Hypothalamus (tissue), 51 donors: ENCODE measurements around the gene PARD3B.
A peak's percentile ranks its signal among the peaks of the same experiment; 100 is the strongest.

ENCODE experiments used
- DNase-seq, 51 donors: peaks; one replicate each; lab custom pipeline; 2025; lab: John Stamatoyannopoulos, UW

PARD3B gene, protein sequence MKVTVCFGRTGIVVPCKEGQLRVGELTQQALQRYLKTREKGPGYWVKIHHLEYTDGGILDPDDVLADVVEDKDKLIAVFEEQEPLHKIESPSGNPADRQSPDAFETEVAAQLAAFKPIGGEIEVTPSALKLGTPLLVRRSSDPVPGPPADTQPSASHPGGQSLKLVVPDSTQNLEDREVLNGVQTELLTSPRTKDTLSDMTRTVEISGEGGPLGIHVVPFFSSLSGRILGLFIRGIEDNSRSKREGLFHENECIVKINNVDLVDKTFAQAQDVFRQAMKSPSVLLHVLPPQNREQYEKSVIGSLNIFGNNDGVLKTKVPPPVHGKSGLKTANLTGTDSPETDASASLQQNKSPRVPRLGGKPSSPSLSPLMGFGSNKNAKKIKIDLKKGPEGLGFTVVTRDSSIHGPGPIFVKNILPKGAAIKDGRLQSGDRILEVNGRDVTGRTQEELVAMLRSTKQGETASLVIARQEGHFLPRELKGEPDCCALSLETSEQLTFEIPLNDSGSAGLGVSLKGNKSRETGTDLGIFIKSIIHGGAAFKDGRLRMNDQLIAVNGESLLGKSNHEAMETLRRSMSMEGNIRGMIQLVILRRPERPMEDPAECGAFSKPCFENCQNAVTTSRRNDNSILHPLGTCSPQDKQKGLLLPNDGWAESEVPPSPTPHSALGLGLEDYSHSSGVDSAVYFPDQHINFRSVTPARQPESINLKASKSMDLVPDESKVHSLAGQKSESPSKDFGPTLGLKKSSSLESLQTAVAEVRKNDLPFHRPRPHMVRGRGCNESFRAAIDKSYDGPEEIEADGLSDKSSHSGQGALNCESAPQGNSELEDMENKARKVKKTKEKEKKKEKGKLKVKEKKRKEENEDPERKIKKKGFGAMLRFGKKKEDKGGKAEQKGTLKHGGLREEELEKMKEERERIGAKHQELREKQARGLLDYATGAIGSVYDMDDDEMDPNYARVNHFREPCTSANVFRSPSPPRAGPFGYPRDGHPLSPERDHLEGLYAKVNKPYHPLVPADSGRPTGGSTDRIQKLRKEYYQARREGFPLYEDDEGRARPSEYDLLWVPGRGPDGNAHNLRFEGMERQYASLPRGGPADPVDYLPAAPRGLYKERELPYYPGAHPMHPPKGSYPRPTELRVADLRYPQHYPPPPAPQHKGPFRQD (N-terminal part only)

DNA sequence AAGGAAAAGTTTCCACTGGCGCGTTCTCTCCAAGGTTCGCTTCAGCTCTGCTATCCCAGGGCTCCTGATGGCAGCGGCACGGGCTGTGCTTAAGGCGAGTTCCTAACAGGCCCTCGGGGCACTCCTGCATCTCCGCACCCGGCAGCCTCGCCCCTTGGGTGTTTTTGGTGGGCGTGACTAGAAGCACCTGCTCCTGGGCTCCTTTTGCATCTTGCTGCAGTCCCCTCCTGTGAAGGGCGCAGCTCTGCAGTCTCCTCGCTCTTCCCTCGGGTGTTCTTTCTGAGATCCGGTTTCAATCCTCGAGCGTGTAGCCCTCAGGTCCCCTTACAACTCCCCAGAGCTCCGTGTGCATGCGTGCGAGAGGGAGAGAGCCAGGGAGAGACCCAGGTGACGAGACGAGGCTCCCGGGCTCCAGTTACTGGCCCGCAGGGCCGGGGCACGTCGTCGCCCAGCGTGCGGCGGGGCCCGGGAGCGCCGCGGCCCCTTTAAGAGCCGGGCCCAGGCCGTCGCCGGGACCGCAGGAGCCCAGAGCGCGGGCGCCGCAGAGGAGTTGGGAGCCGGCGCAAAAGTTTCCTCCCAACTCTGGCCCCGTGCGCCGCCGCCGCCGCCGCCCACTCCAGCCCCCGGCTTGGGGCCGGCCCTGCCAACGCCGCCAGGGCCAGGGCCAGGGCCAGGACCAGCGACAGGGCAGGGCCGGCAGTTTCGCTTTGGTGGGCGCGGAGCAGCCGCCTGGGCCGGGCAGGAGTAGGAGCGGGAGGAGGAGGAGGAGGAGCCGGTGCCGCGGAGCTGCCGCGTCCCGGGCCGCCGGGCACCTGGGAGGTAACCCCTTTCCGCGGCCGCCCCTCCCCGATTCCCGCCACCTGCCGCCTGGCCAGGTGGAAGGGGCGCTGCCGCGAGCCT lies at the start of gene PARD3B:
Gene PARD3B (plus strand): TSS at position 515 of the 900 bp plus-strand sequence. CDS start 525 bp downstream, outside the sequence.
- peak in 34 of 51 donors; percentile 11 to 63 (median 36) for DNase-seq

DNA sequence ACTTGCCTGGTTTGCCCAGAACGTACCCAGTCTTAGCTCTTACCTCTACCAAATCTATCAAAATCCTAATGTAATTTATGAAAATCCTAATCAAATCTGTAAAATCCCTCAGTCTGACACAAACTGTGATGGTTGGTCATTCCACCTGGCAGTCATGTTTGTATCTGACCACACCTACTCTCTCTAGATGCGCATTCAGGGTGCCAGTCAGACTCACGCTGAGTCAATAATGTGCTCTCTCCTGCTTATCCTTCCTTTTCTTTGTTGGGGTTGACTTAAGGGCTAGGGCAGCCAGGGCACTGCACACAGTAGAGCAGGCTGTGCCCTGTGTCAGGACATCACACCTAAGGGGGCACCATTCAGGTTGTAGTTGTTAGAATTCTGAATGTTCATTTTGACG lies 48.5 kb upstream of the PARD3B start:
- no peak for DNase-seq

DNA sequence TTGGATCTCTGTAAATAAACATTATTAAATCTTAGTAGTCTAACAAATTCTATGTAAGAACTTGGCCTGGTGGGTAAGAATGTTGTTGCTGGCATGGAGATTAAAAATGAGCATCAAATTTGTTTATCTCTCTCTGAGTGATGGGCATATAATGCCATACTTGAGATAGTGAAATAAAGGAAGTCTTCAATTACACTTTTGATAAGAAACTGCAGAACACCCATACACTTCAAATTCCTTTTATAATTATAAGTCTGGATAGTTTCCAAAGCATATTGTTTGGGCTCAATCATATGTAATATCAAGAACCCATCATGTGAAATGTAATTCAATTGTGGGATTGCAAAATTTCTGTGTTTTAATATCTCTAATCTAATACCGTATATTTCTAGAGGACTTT lies 47.4 kb upstream of the PARD3B start:
- no peak for DNase-seq

DNA sequence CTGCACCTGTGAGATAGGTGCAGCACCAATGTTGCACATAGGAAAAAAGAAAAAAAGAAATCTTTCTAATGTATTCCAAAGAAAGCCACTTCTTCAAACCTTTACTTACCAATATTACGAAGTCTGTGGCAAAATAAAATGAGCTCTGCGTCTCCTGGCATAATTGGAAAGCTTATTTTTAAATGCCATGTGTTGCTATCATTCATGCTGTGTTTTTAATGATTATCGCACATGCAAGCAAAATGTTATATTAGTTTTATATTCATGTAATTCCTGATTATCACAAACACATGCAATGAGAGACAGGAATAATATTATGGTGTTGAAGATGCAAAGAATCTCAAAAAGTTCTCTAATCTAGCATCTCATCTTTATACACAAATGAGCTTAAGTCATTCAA lies 47.0 kb upstream of the PARD3B start:
- no peak for DNase-seq

DNA sequence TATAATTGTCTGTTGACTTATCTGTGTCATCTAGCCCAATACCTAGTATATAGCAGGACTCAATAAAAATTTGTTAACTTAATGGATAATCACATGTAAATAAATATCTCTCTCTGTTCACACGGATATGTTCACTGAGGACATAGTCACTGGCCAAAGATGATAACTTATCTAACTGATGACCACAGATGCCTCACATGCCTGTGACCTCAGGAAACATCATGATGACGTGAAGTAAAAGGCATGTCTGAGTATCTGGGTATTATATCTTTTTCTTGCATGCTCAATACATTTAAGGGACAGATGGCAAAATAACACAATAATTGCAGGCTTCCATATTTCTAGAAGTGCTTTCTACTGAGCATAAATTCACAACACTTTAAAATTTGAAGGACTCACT lies 41.4 kb upstream of the PARD3B start:
- DNase-seq, result no peak

DNA sequence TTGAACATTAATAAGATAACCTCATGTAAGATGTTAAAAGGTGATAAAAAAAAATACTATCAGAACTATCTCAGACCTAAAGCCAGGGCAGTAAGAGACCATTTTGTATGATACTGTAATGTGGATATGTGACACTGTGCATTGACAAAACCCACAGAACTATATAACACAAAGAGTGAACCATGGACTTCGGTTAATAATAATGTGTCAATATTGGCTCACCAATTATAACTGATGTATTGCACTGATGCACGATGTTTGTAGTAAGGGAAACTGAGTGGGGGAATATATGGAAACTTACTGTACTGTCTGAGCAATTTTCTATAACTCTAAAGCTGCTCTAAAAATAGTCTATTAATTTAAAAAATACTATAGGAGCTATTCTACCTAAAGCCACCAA lies 40.7 kb upstream of the PARD3B start:
- no peak for DNase-seq

DNA sequence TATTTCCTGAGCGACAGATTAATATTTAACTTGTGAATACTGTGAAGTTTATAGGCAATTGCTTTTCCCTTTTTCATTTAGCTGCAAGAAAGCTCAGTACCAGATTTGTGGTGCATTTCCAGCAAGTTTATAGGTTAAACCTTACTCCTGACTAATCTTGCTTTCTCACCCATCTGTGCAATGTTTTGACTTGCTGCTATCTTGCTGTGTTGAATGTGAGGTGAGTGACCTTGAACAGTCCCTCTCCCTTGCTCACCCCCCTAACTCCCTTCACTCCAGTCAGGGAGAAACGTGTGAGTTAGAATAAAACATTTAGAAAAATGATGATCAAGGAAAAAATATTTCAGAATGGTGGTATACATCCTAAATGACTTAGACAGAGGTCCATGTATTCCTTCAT lies 39.8 kb upstream of the PARD3B start:
- no peak for DNase-seq

DNA sequence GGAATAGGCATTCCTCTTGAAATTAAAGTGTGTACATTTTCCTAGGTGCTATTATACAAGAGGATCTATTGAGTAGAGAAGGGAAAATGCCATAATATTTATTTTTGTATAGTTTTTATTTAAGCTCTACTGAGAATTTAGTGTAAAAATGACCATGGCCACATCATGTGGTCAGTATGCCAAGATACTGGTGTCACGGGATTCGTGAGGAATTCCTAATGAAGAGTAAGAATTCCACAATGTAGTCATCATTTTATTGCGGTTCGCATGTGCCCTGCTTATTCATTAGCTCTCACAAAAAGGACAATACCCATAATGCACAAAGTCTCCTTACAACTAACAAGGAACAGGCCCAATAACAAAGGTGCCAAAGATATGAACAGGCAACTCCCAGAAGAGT lies 39.3 kb upstream of the PARD3B start:
- DNase-seq, result no peak

DNA sequence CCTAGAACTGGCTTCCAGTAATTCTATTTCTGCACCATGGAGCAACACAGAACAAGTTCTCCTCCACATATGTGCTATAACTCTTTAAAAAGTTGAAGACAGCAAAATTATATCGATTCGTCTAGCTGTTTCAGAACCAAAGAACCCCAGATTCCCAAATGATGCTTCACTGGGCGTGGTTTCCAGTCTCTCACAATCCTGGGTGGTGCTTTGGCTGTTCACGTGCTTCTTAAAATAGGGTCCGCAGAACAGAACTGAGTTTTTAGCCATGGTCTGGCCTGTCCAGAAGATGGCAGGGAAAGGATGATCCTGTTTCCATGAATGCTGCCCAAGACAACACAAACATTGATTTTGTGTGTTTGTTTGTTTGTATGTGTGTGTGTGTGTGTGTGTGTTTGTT lies 37.6 kb upstream of the PARD3B start:
- no peak for DNase-seq

DNA sequence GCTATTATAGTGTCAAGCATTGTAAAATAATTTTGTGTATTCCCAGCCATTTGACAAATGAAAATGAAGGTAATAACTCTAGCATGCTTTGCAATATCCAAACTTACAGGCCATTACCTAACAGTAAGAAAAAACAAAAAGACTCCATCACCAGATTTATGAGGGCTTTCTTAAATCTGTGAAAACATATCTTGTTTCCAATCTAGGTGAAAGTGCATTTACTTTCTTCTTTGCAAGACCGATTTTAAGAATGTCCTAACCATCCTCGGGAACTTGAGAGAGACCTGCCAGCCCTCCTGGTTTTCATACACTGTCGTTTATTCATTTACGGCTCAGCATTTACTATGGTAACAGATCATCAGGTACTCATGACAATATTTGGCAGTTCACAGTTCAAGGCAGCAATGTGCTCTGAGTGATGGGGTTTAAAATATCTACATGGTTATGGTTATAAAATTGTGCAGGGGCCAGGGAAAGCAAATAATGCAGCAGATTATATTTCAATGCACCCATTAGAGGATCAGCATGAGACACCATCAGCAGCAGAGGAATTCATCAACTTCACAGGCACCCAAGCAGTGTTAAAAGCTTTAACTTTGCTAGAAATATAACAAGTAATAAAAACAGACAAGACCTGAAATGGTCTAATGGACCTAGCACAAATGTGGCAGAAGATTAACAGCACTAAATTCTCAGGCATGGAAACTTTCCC lies 34.4 kb upstream of the PARD3B start:
- DNase-seq, result no peak

DNA sequence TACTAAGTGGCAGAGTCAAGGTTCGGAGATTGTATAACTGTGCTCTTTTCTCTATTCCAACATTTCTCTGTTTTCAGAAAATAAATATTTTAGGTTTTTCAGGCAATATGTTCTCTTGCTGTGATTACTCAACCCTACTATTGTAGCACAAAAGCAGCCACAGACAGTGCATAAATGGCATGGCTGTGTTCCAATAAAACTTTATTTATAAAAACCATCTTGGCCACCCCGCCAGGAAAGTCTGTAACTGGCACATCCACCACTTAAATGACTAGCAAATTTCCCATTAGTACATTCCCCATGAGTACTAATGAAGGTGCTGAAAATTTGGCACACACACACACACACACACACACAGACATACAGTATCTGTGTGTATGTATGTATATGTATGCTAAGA lies 30.8 kb upstream of the PARD3B start:
- no peak for DNase-seq

DNA sequence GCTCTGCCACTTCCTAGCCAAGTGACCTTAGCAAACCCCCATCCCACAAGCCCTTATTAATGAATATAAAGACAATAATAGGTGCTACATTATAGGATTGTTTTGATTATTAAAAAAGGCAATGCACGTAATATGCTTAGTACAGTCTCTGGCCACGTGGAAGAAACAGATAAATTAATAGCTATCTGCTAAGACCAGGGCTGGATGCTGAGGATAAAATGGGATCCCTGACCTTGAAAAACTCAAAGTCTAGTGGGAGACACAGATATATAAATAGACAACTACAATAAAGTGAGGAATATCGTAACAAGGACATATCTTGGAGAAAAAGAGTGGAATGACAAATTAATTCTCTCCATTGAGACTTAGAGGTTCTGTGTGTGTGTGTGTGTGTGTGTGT lies 29.9 kb upstream of the PARD3B start:
- DNase-seq, result no peak

DNA sequence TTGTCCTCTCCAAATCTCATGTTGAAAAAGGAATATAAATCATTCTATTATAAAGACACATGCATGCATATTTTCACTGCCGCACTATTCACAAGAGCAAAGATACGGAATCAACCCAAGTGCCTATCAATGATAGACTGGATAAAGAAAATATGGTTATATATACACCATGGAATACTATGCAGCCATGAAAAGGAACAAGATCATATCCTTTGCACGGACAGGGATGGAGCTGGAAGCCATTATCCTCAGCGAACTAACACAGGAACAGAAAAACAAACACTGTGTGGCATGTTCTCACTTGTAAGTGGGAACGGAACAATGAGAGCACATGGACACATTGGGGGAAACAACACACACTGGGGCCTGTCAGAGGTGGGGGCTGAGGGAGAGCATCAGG lies 28.1 kb upstream of the PARD3B start:
- DNase-seq, result no peak

DNA sequence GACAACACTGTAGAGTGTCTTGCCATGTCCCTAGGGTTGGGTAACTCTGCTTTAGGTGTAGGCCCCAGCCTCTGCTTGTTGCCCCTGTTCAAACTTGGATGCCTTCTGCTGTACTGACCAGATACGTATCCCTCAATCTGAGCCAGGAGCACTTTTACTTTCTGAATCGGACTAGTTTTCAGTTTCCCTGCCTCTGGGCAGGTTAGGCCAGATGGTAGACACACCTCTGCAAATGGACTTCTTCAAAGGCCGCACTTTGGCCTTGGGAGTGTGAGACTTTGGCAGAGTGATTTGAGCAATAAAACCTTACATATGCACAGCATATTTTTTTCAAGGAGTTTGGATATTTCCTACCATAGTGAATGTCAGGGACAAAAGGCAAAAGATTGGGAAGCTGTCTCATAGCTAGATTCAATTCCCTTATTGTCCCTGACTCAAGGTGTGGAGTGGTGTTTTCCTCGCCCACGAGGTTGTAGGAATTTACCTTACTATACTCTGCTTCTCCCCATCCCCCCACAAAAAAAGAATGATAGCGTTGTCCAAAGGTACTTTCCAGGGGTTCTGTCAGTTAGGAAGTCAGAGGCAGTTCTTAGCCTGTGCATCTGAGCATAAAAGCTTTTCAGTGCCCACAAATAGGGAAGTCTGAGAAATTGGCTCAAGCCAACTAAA lies 15.3 kb upstream of the PARD3B start:
- no peak for DNase-seq

DNA sequence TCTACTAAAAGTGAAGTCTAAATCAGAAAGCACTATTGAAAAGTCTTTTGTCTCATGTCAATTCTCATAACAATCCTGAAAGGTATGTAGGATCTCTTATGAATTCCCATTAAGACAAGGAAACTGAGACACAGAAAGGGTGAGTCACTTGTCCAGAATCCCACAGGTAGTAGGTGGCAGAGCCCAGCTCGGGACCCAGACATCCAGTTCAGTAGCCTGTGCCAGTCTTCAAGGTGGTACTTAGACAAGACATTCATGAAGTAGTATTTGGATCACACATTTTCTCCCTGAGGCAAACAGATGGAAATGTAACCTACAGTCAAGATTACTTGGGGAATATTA lies 14.8 kb upstream of the PARD3B start:
- no peak for DNase-seq

DNA sequence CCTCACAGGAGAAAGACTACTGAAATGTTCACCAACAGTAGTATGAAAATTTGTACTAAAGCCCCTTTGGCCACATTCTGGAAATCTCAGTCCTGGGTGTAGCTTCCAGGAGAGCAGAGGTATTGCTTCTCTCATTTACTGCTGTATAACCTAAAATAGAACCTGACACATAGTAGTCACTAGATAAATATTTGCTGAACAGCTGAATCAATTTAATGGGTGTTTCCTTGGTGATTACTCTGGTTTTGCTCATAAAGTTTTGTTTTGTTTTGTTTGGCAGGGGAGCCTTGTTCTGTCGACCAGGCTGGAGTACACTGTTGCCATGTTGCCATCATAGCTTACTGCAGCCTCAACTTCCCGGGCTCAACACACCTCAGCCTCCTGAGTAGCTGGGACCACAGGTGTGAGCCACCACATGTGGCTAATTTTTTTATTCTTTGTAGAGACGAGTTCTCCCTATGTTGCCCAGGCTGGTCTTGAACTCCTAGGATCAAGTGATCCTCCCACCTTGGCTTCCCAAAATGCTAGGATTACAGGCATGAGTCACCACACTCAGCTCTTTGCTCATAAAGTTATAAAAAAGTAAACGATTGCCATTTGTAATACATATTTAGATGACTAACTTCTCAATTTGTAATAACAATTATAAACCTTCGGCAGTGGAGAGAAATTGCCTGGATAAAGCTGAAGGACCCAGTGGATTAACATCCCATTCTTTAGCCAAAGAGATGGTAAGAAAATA lies 11.5 kb upstream of the PARD3B start:
- DNase-seq, result no peak

DNA sequence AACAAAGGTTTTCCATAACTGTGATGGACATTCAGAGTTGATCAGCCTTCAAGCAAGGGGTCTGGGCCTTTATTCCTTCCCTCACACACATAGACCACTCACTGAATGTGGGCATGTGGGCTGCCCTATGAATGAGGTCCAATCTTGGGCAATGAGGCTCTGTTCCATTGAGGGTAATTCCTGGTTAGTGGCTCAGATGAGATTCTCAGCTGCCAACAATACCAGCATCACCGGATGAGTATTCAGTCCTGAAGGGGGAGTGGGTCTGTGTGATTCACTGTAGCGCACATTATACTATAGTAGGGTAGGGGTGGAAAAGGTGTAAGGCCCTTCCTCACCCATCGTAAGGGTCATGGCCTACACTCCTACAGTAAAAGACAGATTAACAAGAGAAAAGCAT lies 9.9 kb upstream of the PARD3B start:
- no peak for DNase-seq

DNA sequence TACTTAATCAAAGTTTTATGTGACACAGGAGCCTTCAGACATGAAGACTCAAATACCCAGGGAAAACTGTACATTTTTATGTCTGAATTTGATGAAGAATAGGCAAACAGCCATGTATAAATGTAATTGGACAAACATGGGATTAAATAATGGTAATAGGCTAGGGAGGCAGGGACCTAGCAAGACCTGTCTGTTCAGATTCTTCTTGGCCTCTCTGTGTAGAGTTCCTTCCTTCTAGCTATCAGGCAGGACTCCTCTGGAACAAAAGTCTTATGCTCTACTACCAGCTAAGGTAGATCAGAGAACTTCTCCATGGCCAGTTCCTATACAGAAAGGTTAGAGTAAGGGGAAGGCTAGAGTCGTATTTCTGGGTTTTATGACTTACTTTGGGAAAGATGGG lies 9.5 kb upstream of the PARD3B start:
- DNase-seq, result no peak
